Left renal cortex interstitium (tissue), 4 donors: ENCODE data around the gene MAFF. TPM values are rescaled to one million over a fixed set of nuclear protein-coding genes. Genes with fewer than 3 reads are reported as not detected.
"Not testable (repeated sequence)": the region's sequence is repeated elsewhere in the genome, so short reads cannot be mapped to it uniquely, and the experiment has no call there.

Source experiments
- DNase-seq, 4 donors: peaks; one replicate each; pipeline ENCODE4 v3.0.0-alpha.2; 2013; ENCODE audit warnings: low read depth in 4 of 4, low spot score in 2 of 4, missing footprints in 1 of 4
- polyA plus RNA-seq, 4 donors: library from polyadenylated mRNA; unstranded; fragments of 120-200 nt; gene quantifications; one replicate each; pipeline ENCODE4 v1.2.1, GENCODE V29; 2013; ENCODE audit not compliant: insufficient read length in 4 of 4

The MAFF gene
- polyA plus RNA-seq, 4 donors, result 3.2 to 3.9 (median 3.6) TPM

- DNase-seq, result no peak
These were observed 24.8 kb upstream of the MAFF start for GRCh38 chr22:38177044-38177443.

DNA sequence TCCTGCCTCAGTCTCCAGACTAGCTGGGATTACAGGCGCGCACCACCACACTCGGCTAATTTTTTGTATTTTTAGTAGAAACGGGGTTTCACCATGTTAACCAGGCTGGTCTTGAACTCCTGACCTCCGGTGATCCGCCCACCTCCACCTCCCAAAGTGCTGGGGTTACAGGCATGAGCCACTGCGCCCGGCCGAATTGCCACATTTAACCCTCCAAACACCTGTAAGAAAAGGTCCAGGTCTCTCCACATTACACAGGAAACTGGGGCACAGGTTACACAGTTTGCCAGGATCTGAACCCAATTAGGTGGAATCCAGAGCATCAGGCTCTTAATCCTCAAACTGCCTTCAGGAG, 24.2 kb upstream of the MAFF start:
- not testable (repeated sequence) for DNase-seq

DNA sequence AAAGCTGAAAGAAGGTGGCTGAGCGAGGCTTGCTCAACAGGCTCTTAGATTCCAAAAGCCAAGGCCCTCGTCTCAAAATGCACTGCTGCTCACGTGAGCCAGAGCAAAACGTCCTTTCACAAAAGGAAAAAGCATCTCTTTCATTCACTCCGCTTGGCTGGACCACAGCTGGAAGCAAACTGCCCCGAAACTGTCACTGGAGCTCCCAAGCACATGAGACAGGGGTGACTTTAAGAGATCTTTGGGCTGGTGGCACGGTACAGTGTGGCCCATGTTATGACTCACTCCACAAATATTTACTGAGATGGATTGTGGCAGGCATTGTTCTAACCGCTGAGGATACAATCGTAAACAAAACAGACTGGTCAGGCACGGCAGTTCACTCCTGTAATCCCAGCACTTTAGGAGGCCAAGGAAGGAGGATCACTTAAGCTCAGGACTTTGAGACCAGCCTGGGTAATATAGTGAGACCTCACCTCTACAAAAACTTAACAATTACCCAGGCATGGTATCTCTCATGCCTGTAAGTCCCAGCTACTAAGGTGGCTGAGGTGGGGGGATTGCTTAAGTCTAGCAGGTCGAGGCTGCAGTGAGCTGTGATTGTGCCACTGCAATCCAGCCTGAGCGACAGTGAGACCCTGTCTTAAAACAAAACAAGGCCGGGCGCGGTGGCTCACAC, 23.7 kb upstream of the MAFF start:
- no peak for DNase-seq

GRCh38 chr22:38178605-38178937, 23.2 kb upstream of the MAFF start:
- not testable (repeated sequence) for DNase-seq

DNA sequence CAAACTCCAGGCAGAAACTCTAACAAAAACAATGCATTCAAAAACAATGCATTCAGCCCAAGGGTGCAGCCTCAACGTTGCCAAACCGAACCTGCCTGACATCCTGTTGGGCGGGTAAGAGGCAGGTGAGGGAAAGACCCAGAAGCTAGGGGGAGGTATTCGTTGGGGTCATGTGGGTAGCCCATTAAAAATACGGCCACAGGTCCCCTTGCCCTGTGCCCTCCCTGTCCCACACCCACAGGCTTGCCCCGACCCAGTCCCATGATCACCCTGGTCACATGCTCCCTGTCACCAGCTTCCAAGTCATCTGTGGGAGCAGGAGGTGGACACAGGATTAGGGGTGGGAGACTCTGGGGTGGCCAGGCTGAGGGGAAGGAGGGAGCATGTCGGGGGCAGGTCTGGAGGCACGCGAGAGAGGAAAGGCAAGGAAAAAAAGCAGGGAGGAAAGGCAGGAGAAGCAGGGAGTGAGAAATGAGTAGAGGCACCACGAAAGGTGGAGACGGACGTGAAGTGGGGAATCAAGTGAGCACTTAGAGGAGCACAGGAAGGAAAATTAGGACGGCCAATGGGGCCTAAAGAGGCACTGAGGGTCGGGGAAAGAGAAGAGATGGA, 20.8 kb upstream of the MAFF start:
- DNase-seq, result no peak

DNA sequence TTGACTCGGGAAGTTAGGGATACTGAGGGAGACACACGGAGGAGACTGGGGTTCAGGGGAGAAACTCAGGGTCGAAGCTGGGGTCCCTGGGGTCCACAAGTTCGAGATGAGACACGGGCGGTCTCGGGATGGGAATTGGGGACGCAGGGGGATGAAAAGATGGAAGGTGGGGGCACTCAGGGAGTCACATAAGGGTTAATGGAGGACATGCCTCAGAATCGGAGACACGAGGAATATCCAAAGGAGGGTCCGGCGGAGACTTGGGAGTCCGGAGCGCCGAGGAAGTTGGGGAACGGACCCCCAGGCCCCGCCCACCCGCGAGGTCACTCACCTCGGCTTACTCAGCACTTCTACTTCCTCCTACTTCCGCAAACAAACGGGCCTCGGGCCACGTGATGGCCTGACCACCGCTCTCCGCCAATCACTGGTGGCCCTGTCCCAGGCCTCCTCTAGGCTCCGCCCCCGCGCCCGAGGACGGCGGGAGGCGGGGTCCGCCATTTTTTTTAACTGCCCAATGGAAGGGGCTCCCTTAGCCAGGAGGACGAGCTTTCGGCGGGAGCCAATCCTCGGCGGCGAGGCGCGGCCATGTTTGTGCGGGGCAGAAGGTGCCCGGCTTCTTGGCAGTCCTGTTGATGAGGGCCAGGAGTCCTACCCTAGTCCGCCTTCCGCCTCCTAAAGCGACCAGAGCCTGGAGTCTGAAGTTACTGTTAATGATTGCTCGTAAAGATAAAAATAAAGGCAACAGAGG, 20.2 kb upstream of the MAFF start, which contains the start of gene PLA2G6:
Gene PLA2G6 (minus strand): TSS at position 378 of the 748 bp plus-strand sequence. CDS start 12,404 bp downstream, outside the sequence.
- DNase-seq, result peak; percentile 90 to 97 (median 94)

DNA sequence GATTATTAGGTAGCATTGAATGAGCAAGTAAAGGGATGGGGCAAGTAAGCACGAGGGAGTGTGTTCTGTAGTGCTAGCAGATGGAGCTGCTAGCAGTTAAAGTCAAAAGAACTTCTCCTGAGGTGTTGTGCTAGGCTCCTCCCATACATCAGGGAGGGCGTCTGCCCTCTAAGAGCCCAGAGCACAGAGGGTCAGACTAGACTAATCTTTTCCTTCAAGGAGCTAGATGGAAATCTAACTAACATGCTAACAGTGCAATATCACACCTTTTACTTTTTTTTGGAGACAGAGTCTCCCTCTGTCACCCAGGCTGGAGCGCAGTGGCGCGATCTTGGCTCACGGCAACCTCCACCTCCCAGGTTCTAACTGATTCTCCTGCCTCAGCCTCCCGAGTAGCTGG, 17.0 kb upstream of the MAFF start:
- no peak for DNase-seq

- no peak for DNase-seq
These were observed 15.4 kb upstream of the MAFF start for GRCh38 chr22:38186429-38186828.

DNA sequence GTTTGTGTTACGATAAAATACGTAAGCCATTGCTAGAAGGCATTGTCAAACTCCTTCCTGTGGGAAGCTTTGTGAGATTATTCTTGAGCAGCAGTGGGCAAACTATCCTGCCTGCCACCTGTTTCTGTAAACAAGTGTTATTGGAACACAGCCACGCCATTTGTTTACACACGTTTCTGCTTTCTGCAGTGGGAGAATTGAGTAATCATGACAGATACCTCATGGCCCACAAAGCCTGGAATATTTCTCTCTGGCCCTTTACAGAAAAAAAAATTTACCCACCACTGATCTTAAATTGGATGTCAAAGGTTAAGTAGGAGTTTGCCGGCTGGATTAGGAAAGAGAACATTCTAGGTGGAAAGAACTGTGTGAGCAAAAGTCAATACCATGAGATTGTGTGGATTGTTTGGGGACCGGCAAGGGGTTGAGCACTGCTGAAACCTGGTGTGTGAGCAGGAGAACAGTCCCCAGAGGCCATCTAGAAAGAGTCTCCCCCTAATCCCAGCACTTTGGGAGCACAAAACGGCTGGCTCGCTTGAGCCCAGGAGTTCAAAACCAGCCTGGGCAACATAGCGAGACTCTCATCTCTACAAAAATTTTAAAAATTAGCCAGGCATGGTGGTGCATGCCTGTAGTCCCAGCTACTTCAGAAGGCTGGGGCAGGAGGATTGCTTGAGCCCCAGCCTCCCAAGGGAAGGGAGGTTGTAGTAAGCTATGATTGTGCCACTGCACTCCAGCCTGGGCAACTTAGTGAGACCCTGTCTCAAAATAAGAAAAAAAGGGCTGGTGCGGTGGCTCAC, 14.2 kb upstream of the MAFF start:
- no peak for DNase-seq

DNA sequence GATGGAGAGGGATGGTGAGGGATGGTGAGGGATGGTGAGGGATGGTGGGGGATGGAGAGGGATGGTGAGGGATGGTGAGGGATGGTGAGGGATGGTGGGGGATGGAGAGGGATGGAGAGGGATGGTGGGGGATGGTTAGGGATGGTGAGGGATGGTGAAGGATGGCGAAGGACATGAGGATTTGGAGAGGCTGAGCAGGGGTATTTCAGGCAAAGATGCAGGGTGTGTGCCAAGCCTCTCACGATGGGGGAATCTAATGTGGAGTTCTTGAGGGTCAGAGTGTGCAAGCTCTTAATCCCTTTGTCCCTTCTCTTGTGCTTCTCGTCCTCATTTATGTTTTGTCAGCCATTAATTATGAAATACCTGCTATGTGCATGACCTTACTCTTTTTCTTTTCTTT, 12.7 kb upstream of the MAFF start:
- DNase-seq, result no peak

DNA sequence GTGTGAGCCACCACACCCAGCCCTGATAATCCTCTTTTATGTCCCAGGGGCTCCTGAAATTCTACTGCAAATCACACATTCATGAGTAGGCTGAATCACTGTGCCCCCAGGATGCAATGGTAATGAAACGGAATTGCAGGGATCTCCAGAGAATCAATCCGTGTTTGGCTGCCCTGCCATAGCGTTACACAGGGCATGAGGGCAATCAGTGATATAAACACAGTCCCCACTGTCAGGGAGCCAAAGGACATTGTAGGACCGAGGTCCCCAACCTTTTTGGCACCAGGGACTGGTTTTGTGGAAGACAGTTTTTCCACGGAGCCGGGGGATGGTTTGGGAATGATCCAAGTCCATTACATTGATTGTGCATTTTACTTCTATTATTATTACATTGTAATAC, 11.2 kb upstream of the MAFF start:
- DNase-seq, result no peak

DNA sequence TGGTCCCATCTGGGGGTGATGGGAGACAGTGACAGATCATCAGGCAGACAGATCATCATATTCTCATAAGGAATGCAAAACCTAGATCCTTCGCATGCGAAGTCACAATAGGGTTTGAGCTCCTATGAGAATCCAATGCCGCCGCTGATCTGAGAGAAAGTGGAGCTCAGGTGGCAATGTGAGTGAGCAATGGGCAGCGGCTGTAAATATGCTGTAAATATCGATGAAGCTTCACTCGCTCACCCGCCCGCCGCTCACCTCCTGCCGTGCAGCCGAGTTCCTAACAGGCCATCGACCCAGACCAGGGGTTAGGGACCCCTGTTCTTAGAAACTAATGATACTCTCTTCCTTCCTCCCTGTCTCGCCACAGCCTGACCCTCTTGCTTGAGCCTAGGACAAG, 10.7 kb upstream of the MAFF start:
- no peak for DNase-seq

- no peak for DNase-seq
These were observed 9.9 kb upstream of the MAFF start for GRCh38 chr22:38191731-38192474.

DNA sequence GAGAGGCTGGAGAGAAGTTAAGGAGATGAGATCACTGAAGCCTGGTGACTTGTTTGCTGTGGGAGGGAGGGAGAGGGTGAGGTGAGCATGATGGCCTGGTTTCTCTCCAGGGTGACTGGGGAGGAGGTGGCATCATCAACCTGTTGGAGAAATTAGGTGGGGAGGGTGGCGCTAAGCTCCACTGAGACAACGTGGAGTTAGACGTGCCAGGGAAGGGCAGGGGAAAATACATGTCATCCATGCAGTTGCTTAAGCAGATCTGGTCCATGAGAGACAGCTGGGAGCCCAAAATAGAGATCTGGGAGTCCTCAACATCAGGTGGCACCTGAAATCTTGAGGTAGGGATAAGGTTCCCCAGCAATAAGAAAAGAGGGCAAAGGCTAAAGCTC, 9.3 kb upstream of the MAFF start:
- no peak for DNase-seq

DNA sequence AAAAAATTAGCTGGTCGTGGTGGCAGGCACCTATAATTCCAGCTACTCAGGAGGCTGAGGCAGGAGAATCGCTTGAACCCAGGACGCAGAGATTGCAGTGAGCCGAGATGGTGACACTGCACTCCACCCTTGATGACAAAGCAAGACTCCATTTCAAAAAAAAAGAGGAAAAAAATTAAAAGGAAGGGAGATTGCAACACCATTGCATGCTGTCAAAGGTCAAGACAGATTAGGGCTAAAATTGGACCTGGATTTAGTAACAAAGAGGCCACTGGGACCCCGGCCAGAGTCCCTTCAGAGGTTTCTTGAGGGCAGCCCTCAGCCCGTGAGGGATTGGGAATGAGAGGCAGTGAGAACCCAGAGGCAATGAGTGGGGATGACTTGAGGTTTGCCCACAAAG, 8.2 kb upstream of the MAFF start:
- no peak for DNase-seq

DNA sequence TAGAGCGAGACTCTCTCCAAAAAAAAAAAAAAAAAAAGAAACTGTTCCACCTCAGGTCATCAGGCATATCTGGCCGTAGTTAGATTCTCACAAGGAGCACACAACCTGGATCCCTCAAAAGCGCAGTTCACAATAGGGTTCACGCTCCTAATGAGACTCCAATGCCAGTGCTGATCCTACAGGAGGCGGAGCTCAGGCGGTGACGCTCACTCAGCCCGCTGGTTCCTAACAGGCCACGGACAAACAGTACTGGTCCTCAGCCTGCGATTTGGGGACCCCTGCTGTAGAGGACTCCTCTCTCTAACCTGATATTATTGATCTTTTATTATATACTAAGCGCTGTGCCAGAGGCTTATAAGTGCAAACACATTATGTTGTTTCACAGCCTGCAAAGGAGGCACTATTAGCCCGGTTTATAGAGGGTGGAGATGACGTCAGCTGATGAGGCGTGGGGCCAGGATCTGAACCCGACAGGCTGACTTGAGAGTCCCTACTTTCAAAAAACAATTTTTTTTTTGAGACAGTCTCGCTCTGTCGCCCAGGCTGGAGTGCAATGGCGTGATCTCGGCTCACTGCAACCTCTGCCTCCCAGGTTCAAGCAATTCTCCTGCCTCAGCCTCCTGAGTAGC, 4.9 kb upstream of the MAFF start:
- DNase-seq, result no peak

- DNase-seq, result no peak
These were observed 1.8 kb upstream of the MAFF start for GRCh38 chr22:38199826-38200559.

DNA sequence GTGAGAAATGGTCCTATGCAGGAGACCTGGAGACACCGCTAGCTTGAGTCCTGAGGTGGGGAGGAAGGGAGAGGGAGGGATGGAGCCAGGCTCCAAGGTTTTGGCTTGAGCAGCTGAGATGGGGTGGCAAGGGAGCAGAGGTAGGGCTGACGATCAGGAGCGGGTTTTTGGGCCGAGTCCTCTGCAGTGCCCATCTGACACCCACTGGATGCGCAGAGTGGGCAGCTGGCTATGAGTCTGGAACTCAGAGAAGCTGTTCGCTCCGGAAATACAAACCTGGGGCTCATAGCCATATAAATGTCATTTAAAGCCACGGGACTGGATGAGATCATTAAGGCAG, 453 bp upstream of the MAFF start:
- no peak for DNase-seq

DNA sequence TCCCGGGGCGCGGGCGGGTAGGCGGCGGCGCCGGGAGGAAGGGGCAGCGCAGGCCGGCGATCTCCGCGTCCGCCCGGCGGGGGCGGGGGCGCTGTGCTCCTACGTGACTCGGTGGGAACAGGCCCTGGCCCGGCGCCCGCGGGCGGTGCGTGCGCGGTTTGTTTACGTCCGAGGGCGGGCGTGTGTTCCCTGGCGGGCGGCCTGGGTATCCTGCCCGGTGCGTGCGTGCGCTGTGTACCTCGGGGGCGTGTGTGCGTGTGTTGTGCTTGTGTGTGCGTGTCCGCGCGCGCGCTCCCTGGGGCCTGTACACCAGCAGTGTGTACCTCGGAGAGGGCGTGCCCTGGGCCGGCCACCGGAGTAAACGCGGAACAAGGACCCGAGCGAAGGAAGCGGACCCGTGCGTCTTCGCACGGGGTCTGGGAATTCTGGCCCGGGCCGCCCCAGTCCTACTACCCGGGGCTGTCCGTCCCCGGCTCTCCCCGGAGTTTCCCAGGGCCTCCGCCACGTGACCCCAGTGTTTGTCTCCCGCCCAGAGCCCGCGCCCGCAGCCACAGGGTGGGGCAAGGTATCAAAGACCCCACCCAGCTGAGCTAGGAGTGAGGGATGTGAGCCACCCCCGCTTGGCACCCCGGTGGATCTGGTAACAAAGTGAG, 769 bp downstream of the MAFF start:
- no peak for DNase-seq
